HepG2 (cell line): ENCODE data around the gene UNCX. TPM values are rescaled to one million over a fixed set of nuclear protein-coding genes. Genes with fewer than 3 reads are reported as not detected.

Source experiments
- ATAC-seq: fragments of 200-7000 bp; cut with Tn5 transposase; 3 replicates; pipeline ENCODE4 v1.9.1; 2020; ENCODE audit warnings: mild to moderate bottlenecking, moderate library complexity
- BruUV-seq: library from RNA; stranded (reverse); fragments of 400-500 nt; replicated peaks from 2 replicates; lab custom pipeline; 2021; lab: Mats Ljungman, UMichigan
- CTCF ChIA-PET: fragments of 300-600 bp; formaldehyde crosslinking; extraction: SDS; loops from one replicate; lab custom pipeline; 2021; ENCODE audit warnings: low total read pairs, inconsistent platforms, low intra/inter-chr PET ratio; lab: Yijun Ruan, JAX
- POLR2A ChIA-PET: fragments of 350-600 bp; sonication (Branson Sonifier 250); formaldehyde crosslinking; loops from one replicate; lab custom pipeline; 2020; ENCODE audit warnings: antibody characterized with exemption, inconsistent platforms; lab: Yijun Ruan, JAX
- DNase-seq: peaks from one replicate; pipeline ENCODE4 v3.0.0-alpha.2; 2015; ENCODE audit warnings: low spot score
- FAIRE-seq: peaks from 3 replicates; lab custom pipeline; 2011; peaks lifted over from hg19 to GRCh38; lab: Jason Lieb, UNC
- H2AFZ ChIP-seq: one replicate; pipeline ENCODE4 v1.6.1; 2011; ENCODE audit warnings: low read length, inconsistent platforms
- H3K27ac ChIP-seq: fragments of 300-600 bp; 3 replicates; pipeline ENCODE4 v1.8.0; 2011; ENCODE audit warnings: mixed run types, mild to moderate bottlenecking, mixed read lengths, low read length, inconsistent platforms; ENCODE audit not compliant: insufficient read depth; ENCODE audit errors: extremely low read length
- H3K27me3 ChIP-seq, 2 experiments: fragments of 200-600 bp in 1 of 2; 2 replicates in 1 of 2; 3 replicates in 1 of 2; pipeline versions ENCODE4 v1.6.0 to v1.8.0; 2011; ENCODE audit warnings: low read length in 2 of 2, mild to moderate bottlenecking in 2 of 2, moderate library complexity in 2 of 2, inconsistent platforms in 1 of 2; ENCODE audit not compliant: insufficient read depth in 2 of 2, control insufficient read depth in 1 of 2
- H3K36me3 ChIP-seq, 2 experiments: fragments of 200-600 bp in 1 of 2; replicated peaks in 1 of 2; 2 replicates in 1 of 2; 3 replicates in 1 of 2; pipeline versions ENCODE4 v1.5.1 to v1.8.0; 2011; ENCODE audit warnings: low read length in 2 of 2, inconsistent platforms in 1 of 2; ENCODE audit not compliant: insufficient read depth in 2 of 2, control insufficient read depth in 1 of 2
- H3K4me1 ChIP-seq: 2 replicates; pipeline ENCODE4 v1.5.1; 2012; ENCODE audit warnings: low read length, inconsistent platforms; ENCODE audit not compliant: insufficient read depth
- H3K4me2 ChIP-seq: 2 replicates; pipeline ENCODE4 v1.6.0; 2011; ENCODE audit warnings: low read depth, low read length, inconsistent platforms
- H3K4me3 ChIP-seq, 3 experiments: fragments of 200-600 bp in 1 of 3; sonication (generic), shearing (Covaris generic) in 1 of 3; replicated peaks in 1 of 3; 2 replicates each; pipeline ENCODE4 v1.5.1; 2011 to 2016; ENCODE audit warnings: low read length in 3 of 3, inconsistent platforms in 2 of 3, low read depth in 2 of 3, mild to moderate bottlenecking in 2 of 3, control low read depth in 1 of 3, mixed read lengths in 1 of 3; ENCODE audit not compliant: insufficient read depth in 1 of 3
- H3K79me2 ChIP-seq: one replicate; pipeline ENCODE4 v1.6.1; 2011; ENCODE audit warnings: low read length, inconsistent platforms; ENCODE audit not compliant: insufficient read depth
- H3K9ac ChIP-seq: 2 replicates; pipeline ENCODE4 v1.6.0; 2011; ENCODE audit warnings: mild to moderate bottlenecking, low read depth, low read length, inconsistent platforms; ENCODE audit not compliant: insufficient read depth
- H3K9me3 ChIP-seq: 2 replicates; pipeline ENCODE4 v1.5.1; 2012; ENCODE audit warnings: mild to moderate bottlenecking, low read length
- H4K20me1 ChIP-seq: 2 replicates; pipeline ENCODE4 v1.6.0; 2011; ENCODE audit warnings: inconsistent platforms, mild to moderate bottlenecking, low read length, moderate library complexity; ENCODE audit not compliant: insufficient read depth
- EEA1 ChIP-seq: sonication (generic); formaldehyde crosslinking; IDR thresholded peaks from 2 replicates; pipeline ENCODE4 v1.5.1; 2020; ENCODE audit warnings: mild to moderate bottlenecking, missing genetic modification reagents, borderline replicate concordance
- FOXJ3 ChIP-seq: sonication (generic); formaldehyde crosslinking; IDR thresholded peaks from 2 replicates; pipeline ENCODE4 v1.4.0; 2020; ENCODE audit warnings: missing genetic modification reagents, mild to moderate bottlenecking, borderline replicate concordance
- ISX ChIP-seq: sonication (generic); formaldehyde crosslinking; conservative IDR thresholded peaks from 2 replicates; pipeline ENCODE4 v1.5.0; 2020; ENCODE audit warnings: missing genetic modification reagents
- RAD21 ChIP-seq: fragments of 450-650 bp; formaldehyde crosslinking; IDR thresholded peaks from 2 replicates; pipeline ENCODE4 v1.5.0; 2020; ENCODE audit warnings: mild to moderate bottlenecking
- SALL1 ChIP-seq: sonication (generic); formaldehyde crosslinking; IDR thresholded peaks from 2 replicates; pipeline ENCODE4 v1.8.0; 2022; ENCODE audit warnings: mild to moderate bottlenecking, missing genetic modification reagents
- SALL2 ChIP-seq: sonication (generic); formaldehyde crosslinking; IDR thresholded peaks from 2 replicates; pipeline ENCODE4 v1.8.1; 2023; ENCODE audit warnings: mild to moderate bottlenecking, missing genetic modification reagents, inconsistent platforms
- SOX6 ChIP-seq, 2 experiments: fragments of 450-650 bp in 1 of 2; sonication (generic) in 1 of 2; formaldehyde crosslinking in 1 of 2; IDR thresholded peaks; 2 replicates each; pipeline versions ENCODE4 v1.4.0 to v1.6.1; 2017 to 2020; ENCODE audit warnings: antibody characterized with exemption in 1 of 2, mild to moderate bottlenecking in 1 of 2, missing genetic modification reagents in 1 of 2
- ZFP36L2 ChIP-seq: sonication (generic); formaldehyde crosslinking; IDR thresholded peaks from 2 replicates; pipeline ENCODE4 v1.4.0; 2020; ENCODE audit warnings: missing genetic modification reagents
- ZFYVE20 ChIP-seq: sonication (generic); formaldehyde crosslinking; IDR thresholded peaks from 2 replicates; pipeline ENCODE4 v1.8.0; 2023; ENCODE audit warnings: low read depth, mild to moderate bottlenecking, moderate library complexity, missing genetic modification reagents, borderline replicate concordance
- ZNF441 ChIP-seq: sonication (generic); formaldehyde crosslinking; IDR thresholded peaks from 2 replicates; pipeline ENCODE4 v1.7.0; 2021; ENCODE audit warnings: missing genetic modification reagents, borderline replicate concordance
- ZNF451 ChIP-seq: sonication (generic); formaldehyde crosslinking; IDR thresholded peaks from 2 replicates; pipeline ENCODE4 v1.5.0; 2020; ENCODE audit warnings: mild to moderate bottlenecking, missing genetic modification reagents
- ZNF496 ChIP-seq: sonication (generic); formaldehyde crosslinking; IDR thresholded peaks from 2 replicates; pipeline ENCODE4 v1.8.1; 2023; ENCODE audit warnings: mild to moderate bottlenecking, moderate library complexity, missing genetic modification reagents; ENCODE audit not compliant: insufficient replicate concordance
- ZNF775 ChIP-seq: sonication (generic); formaldehyde crosslinking; IDR thresholded peaks from 2 replicates; pipeline ENCODE4 v1.4.0; 2020; ENCODE audit warnings: missing genetic modification reagents, mild to moderate bottlenecking, moderate library complexity, borderline replicate concordance
- ZNF891 ChIP-seq: sonication (generic); formaldehyde crosslinking; IDR thresholded peaks from 2 replicates; pipeline ENCODE4 v1.5.0; 2020; ENCODE audit warnings: mild to moderate bottlenecking, missing genetic modification reagents
- ZSCAN12 ChIP-seq: sonication (generic); formaldehyde crosslinking; IDR thresholded peaks from 2 replicates; pipeline ENCODE4 v1.9.0; 2021; ENCODE audit warnings: mild to moderate bottlenecking, missing genetic modification reagents
- WGBS: methylation state at CpG from one replicate; pipeline ENCODE4 v1.1.6; 2017; ENCODE audit warnings: low lambda C conversion rate; 5-methylcytosine and 5-hydroxymethylcytosine counted together
- in situ Hi-C: cut with HindIII; loops from 2 replicates; pipeline ENCODE4 v1.10.0; 2017; ENCODE audit warnings: low pct_unique_long_range_greater_than_20kb; ENCODE audit not compliant: extremely low pct_ligation_motif_present
- intact Hi-C: fragments of 100-400 bp; cut with micrococcal nuclease; formaldehyde crosslinking; loops from one replicate; pipeline ENCODE4 v1.10.0; 2022; ENCODE audit not compliant: unreplicated experiment
- polyA plus RNA-seq, 8 experiments: library from polyadenylated mRNA; depleted of rRNA in 3 of 8; stranded (reverse) in 7 of 8; unstranded in 1 of 8; fragments of >200 nt; fragmentation: Illumina TruSeq in 4 of 8; extraction: Trizol in 4 of 8; gene quantifications; 2 replicates each; pipeline versions ENCODE4 v1.2.1 to v1.2.3, GENCODE V29; 2011 to 2016; ENCODE audit warnings: low read depth in 4 of 8, missing spikeins in 1 of 8, mixed read lengths in 1 of 8; ENCODE audit not compliant: insufficient read depth in 1 of 8
- total RNA-seq, 5 experiments: library from RNA; depleted of rRNA; stranded (reverse); fragments of >200 nt; fragmentation: Illumina TruSeq; extraction: Trizol; gene quantifications; 2 replicates each; pipeline ENCODE4 v1.2.3, GENCODE V29; 2016; ENCODE audit warnings: low read depth in 1 of 5
- TF ChIP-seq, protein P1 (sequence below): IDR thresholded peaks from 2 replicates; pipeline ENCODE4 v1.6.1; 2012; ENCODE audit warnings: inconsistent platforms
- TF ChIP-seq, protein P2 (sequence below): sonication (generic); formaldehyde crosslinking; IDR thresholded peaks from 2 replicates; pipeline ENCODE4 v1.4.0; 2020; ENCODE audit warnings: missing genetic modification reagents

The UNCX gene
- total and polyA plus RNA-seq, 2 of the 13 experiments (the other 11 are each of a cell fraction or from before 2014, with no cell fraction given), result not detected

DNA sequence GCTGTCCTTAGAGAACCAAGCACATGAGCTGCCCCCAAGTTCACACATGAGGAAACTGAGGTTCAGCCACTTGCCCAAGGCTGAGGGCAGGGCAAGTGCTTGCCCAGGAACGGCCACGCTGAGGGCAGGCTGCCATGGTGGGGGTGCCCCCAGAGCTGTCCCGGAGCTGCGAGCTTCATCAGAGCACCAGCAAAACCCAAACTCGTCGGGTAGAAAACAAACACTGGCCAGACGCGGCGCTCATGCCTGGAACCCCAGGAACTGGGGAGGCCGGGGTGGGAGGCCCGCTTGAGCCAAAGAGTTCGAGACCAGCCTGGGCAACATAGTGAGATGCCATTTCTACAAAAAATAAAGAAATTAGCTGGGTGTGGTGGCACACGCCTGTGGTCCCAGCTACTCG, 38.4 kb downstream of the UNCX start:
- CTCF ChIA-PET, result no interaction called here
- FAIRE-seq (no peak), DNase-seq (no peak), ATAC-seq (no peak)
- WGBS, result 18% methylated on average over 14 of the region's 14 CpGs
- in situ Hi-C loops, result no loop called here
- no peaks in the 10 kb centered on the region for H3K79me2 ChIP-seq
- H3K4me3 ChIP-seq, result no peak overlapping the region
- H3K36me3 ChIP-seq, result no peaks in the 10 kb centered on the region
- BruUV-seq, result no TSS peak
- TF ChIP-seq, protein P1, sequence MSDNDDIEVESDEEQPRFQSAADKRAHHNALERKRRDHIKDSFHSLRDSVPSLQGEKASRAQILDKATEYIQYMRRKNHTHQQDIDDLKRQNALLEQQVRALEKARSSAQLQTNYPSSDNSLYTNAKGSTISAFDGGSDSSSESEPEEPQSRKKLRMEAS, result no peak
- TF ChIP-seq RAD21 (CRISPR knock-in tag), result no peak
- TF ChIP-seq SALL1 (CRISPR knock-in tag), result no peak
- TF ChIP-seq ZSCAN12 (CRISPR knock-in tag), result no peak
- no peak for TF ChIP-seq ISX (CRISPR knock-in tag)
- TF ChIP-seq ZNF891, result no peak
- no peak for TF ChIP-seq ZFYVE20 (CRISPR knock-in tag)
- no peak for TF ChIP-seq ZNF775 (CRISPR knock-in tag)
- no peak for TF ChIP-seq FOXJ3 (CRISPR knock-in tag)
- no peak for TF ChIP-seq ZFP36L2 (CRISPR knock-in tag)
- no peak for TF ChIP-seq ZNF496 (CRISPR knock-in tag)
- no peak for TF ChIP-seq ZNF441 (CRISPR knock-in tag)
- TF ChIP-seq SOX6 (IDR thresholded peaks at IDR 0.05), result no peak
- no peak for TF ChIP-seq SOX6 (CRISPR knock-in tag; IDR thresholded peaks at IDR 0.05)
- TF ChIP-seq, protein P2, sequence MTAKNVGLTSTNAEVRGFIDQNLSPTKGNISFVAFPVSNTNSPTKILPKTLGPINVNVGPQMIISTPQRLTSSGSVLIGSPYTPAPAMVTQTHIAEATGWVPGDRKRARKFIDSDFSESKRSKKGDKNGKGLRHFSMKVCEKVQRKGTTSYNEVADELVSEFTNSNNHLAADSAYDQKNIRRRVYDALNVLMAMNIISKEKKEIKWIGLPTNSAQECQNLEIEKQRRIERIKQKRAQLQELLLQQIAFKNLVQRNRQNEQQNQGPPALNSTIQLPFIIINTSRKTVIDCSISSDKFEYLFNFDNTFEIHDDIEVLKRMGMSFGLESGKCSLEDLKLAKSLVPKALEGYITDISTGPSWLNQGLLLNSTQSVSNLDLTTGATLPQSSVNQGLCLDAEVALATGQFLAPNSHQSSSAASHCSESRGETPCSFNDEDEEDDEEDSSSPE, result no peak
- no peak for TF ChIP-seq SALL2 (CRISPR knock-in tag)
- TF ChIP-seq EEA1 (CRISPR knock-in tag), result no peak
- TF ChIP-seq ZNF451 (CRISPR knock-in tag), result no peak
- intact Hi-C loops, result no loop called here
- POLR2A ChIA-PET, result no interaction called here
- peaks cover 9 to 67% of the 10 kb centered on the region in 2 experiments; a peak in 3 of 5 replicates for H3K27me3 ChIP-seq
- H2AFZ ChIP-seq, result no peak overlapping the region
- no peaks in the 10 kb centered on the region; the same call in 1 of the 2 replicates for H3K9me3 ChIP-seq
- no peak overlapping the region for H3K4me2 ChIP-seq
- no peaks in the 10 kb centered on the region for H3K4me1 ChIP-seq
- H3K9ac ChIP-seq, result no peak overlapping the region
- H3K27ac ChIP-seq, result no peak overlapping the region
- no peaks in the 10 kb centered on the region for H4K20me1 ChIP-seq
